NCI-H82 (cell line): ENCODE measurements around the gene DMGDH.

Source experiments
- DNase-seq: peaks from one replicate; lab custom pipeline; 2025; lab: John Stamatoyannopoulos, UW

Gene DMGDH

GRCh38 chr5:79069488-79070349, at the start of gene DMGDH, which contains the start of gene BHMT2:
DMGDH (minus strand) TSS chr5:79069674; CDS start chr5:79069620, 54 bp downstream.
BHMT2 (plus strand) TSS chr5:79069767; CDS start chr5:79069783, 16 bp downstream.
- DNase-seq = no peak

DNA sequence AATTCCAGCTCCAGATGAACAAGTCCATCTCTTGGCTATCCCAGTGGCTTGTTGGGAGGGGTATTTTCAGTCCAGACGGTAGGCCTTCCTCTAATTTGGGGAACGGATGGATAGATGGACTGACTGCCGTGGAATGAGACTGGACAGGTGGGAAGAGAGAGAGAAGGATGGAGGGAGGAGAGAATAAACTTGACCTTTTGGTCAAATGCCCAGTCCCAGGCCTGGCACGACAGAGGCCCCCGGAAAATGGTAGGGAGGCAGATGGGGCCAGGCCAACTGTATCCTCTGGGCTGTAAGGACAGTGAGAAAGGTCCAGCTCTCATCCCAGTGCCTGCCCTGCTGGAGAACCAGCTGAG, 43.2 kb upstream of the DMGDH start:
- no peak for DNase-seq

GRCh38 chr5:79111960-79112702, 42.7 kb upstream of the DMGDH start:
- DNase-seq = no peak

DNA sequence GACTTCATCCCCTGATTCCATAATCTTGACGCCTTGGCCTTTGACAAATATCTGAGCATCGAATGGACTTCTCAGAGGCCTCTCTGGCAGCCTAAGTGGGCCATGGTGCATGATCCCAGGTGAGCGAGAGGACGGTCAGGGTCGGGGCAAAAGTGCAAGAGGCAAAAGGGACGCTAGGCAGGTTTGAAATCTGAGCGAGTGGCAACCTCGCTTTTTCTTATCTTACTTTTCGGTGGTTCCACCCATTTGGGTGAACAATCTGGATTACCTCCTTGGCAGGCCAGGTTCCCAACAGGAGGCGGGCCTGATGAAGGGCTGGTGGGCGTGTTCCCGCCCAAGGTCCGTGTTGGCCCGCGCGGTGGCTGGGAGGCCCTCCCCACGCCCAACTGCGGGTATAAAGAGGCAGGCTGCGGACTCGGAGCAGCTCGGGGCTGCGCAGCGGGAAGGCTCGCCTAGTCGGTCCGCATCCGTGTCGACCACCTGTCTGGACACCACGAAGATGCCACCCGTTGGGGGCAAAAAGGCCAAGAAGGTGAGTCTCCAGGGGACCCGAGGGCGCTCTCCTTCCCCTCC, 42.0 kb upstream of the DMGDH start, which contains the start of gene BHMT:
Gene BHMT, plus strand, starts transcription at position 423 of the 573 bp plus-strand sequence. Its CDS starts 77 bp downstream, at position 500.
- DNase-seq = no peak

DNA sequence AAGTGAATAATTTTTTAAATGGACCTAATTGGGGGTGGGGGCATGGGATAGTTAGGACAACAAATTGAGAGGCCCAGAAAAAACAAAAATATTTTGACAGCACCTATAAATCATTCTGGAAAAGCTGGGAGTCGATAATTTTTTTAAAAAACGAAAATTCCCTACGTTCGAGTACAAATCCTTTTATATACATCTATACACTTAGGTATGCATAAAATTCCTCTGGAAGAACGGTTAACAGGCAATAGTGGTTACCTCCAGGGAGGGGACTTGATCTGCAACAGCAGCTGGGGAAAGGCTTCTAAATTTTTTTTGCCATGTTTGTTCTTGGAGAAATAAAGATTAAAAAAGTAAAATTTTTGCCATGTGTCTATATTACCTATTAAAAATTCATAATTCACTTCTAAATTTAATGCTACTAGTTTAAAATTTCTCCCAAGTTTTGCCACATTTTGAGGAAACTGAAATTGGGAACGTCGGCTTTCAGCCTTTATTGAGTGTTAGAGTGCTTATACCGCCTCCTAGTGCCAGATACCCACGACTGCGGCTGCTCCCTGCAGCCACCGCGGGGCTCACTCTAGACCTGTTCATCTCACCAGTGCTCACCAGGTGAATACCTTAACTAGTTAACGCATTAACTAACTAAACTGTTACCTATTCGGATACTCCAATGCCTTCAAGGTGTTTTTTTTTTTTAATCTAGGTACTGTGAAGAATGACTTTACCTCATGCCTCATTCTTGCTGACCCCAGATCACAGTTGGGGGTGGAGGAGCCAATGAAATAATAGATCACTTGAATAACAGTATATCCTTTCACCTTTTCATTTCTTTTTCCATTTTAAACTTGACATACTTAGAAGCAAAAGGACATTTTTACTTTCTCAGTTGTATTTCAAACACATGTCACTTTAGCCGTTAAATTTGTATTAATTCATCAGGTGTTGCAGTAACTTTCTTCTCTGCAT, 40.3 kb upstream of the DMGDH start:
- peak; percentile 40 for DNase-seq

DNA sequence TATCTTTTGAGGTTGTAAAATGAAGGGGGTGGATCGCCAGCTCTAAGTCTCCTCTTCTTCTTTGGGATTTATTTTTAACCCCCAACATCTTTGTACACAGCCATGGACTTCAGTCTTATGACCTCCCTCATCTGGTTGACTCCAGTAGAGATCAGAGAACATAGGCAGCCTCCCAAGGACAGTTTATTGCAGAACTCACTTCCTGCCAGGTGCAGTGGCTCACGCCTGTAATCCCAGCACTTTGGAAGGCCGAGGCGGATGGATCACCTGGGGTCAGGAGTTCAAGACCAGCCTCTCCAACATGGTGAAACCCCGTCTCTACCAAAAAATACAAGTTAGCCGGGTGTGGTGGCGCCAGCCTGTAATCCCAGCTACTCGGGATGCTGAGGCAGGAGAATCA, 39.3 kb upstream of the DMGDH start:
- no peak for DNase-seq

GRCh38 chr5:79108086-79108485, 38.6 kb upstream of the DMGDH start:
- no peak for DNase-seq

GRCh38 chr5:79107020-79107796, 37.7 kb upstream of the DMGDH start:
- peak; percentile 14 for DNase-seq

GRCh38 chr5:79105868-79106267, 36.4 kb upstream of the DMGDH start:
- DNase-seq = no peak

DNA sequence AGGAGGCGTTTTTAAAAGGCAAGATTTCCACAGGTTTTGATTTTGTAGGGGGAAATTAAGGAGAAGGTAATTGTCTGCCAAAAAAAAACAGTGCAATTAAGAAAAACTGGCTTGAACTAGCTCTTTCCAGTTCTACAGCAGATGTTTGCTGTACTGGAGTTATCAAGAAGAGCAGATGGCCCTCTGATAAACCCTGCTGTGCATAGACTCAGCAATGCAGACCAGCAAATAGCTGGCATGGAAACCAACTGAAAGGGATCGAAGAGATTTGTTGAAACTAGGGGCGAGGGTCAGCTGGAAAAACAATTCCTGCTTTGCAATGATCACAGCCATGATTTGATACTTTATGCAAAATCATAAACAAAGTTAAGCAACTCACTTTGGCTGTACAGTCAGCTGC, 24.3 kb upstream of the DMGDH start:
- peak; percentile 91 for DNase-seq

GRCh38 chr5:79091064-79091463, 21.6 kb upstream of the DMGDH start:
- DNase-seq = no peak

DNA sequence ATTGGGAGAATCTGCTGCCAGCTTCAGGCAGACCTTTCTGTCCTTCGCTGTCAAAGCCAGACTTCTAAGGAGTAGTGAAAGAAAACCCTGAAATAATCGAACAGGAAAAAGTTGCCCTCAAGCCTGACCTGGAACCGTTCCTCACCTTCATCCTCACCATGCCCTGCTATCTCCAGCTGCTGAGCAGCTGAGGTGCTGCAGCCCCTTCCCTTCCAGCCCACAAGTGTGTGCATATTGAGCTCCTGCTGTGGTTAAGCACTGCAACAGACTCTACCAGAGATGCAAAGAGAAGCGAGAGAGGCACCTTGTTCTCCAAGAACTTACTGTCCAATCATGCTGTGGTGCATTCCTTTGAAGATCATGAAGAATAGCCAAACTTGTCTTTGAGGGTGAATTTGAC, 19.0 kb upstream of the DMGDH start:
- DNase-seq = no peak

GRCh38 chr5:79086116-79086515, 16.6 kb upstream of the DMGDH start:
- DNase-seq = no peak

DNA sequence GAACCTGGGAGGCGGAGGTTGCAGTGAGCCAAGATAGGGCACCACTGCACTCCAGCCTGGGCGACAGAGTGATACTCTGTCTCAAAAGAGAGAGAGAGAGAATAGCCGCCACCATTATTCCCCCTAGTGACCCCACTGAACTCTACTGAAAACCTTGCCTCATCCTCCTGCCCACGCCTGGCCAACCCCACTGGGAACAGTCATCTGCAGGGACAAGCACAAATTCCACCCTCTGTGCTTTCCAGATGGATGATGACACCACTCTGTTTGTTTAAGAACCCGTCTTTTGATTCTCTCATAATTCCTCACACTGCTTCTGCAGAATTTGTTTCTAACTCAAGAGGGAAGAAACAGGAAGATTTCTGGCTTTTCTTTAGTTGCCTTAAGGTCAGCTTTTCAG, 12.3 kb upstream of the DMGDH start:
- DNase-seq = no peak

DNA sequence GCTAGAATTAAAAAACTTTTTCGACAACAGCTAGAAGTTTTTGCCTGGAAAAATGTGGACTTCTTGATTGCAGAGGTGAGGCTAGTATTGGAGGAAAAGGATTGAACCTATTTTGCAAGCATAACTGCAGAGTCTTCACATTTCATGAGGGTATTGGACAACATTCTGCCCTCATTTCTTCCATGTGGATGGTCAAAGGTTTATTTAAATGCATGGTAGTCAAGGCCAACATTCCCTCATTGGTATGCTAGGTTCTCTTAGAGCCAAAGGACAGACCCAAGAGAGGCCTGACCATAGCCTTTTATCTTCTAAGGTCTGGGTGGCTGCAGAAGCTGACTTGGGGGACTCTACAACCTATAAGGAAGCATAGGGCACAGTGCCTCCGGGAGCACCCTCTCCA, 11.3 kb upstream of the DMGDH start:
- DNase-seq = no peak

DNA sequence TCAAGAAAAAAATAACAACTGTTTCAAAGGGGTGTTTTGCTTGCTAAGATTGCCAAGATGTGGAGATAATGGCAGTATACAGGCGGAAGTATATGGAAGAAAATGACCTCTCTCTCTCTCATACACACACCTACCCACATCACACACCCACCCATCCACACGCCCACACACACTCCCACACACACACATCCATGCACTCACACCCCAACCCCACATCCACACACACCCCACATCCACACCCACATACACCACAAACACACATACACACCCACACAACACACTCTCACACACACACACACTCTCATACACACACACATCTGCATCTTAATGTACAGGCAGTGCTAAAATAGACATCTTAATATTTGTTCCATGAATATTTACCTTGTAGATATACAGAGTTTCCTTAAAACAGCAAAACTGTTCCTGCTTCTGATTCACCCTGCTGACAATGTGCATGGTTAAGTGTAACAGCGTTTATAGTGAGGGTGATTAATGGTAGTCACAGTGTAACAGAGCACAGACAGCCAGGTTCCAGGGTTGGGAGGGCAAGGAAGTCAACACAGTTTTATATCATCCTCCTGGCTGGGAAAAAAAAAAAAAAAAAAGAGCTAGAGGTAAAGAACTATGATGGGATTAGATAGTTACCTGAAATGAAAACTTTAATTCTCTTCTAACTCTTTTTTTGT, 8.3 kb upstream of the DMGDH start:
- no peak for DNase-seq

GRCh38 chr5:79076819-79077218, 7.3 kb upstream of the DMGDH start:
- DNase-seq = no peak

- peak; percentile 73 for DNase-seq
Observed at GRCh38 chr5:79075646-79076426, 6.4 kb upstream of the DMGDH start.

DNA sequence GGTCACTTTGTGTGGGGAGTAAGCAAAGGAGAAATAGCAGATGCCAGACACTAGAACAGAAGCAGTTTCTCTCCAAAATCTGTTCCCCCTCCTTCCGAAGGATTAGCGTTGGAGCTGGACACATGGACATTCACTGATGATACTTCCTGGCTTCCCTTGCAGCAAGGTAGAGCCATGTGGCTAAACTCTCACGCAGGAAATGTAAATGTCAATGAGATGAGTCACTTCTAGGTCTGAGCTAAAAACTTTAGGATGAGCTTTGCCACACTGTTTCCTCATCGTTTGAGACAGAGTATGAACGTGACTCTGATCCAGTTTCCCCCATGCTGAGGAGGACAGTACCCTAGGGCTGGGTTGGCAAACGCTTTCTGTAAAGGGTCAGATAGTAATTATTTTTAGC, 5.2 kb upstream of the DMGDH start:
- DNase-seq = no peak

- DNase-seq = no peak
Observed at GRCh38 chr5:79070350-79070667, 835 bp upstream of the DMGDH start.
